ENCODE results near the gene PRAMEF17. TPM values are rescaled to one million over a fixed set of nuclear protein-coding genes. Genes with fewer than 3 reads are reported as not detected.
"Not testable (repeated sequence)": the region's sequence is repeated elsewhere in the genome, so short reads cannot be mapped to it uniquely, and the experiment has no call there.

The PRAMEF17 gene
- total RNA-seq (not detected), polyA plus RNA-seq (not detected), total RNA-seq (0 reads per million in 6 experiments)

GRCh38 chr1:13389332-13389731, at the start of gene PRAMEF17:
TSS of gene PRAMEF17 (plus strand) at chr1:13389632. CDS start at chr1:13389658, 26 bp downstream.
- H3K27ac Mint-ChIP-seq, H3K4me3 Mint-ChIP-seq, POLR2A ChIA-PET: not testable (repeated sequence)

GRCh38 chr1:13342496-13342895, 46.9 kb upstream of the PRAMEF17 start:
- H3K4me1 Mint-ChIP-seq, H3K36me3 Mint-ChIP-seq, H3K27me3 Mint-ChIP-seq, DNase-seq, H3K27ac Mint-ChIP-seq, ATAC-seq, POLR2A ChIA-PET, H3K9me3 Mint-ChIP-seq, H3K4me3 Mint-ChIP-seq: not testable (repeated sequence)

More at GRCh38 chr1:13389332-13389731, at the start of gene PRAMEF17:
- ATAC-seq, H3K9me3 Mint-ChIP-seq, H3K36me3 Mint-ChIP-seq, H3K27me3 Mint-ChIP-seq, DNase-seq, H3K4me1 Mint-ChIP-seq: not testable (repeated sequence)

- H3K9me3 Mint-ChIP-seq, H3K4me3 Mint-ChIP-seq, POLR2A ChIA-PET, H3K36me3 Mint-ChIP-seq, H3K4me1 Mint-ChIP-seq, H3K27me3 Mint-ChIP-seq, H3K27ac Mint-ChIP-seq, ATAC-seq, DNase-seq: not testable (repeated sequence)
Observed at GRCh38 chr1:13347034-13347433, 42.4 kb upstream of the PRAMEF17 start, which contains the start of gene PRAMEF14. TSS of gene PRAMEF14 (minus strand) at chr1:13347134. CDS start at chr1:13345314, 1,820 bp downstream.

- not testable (repeated sequence) for H3K27ac Mint-ChIP-seq, H3K36me3 Mint-ChIP-seq
Observed at GRCh38 chr1:13353476-13353875, 36.0 kb upstream of the PRAMEF17 start.

GRCh38 chr1:13354475-13354874, 35.0 kb upstream of the PRAMEF17 start:
- ATAC-seq, H3K4me1 Mint-ChIP-seq, H3K4me3 Mint-ChIP-seq, POLR2A ChIA-PET, H3K27me3 Mint-ChIP-seq, H3K36me3 Mint-ChIP-seq, DNase-seq, H3K27ac Mint-ChIP-seq: not testable (repeated sequence)
- H3K9me3 Mint-ChIP-seq, result peaks cover 0 to 29% (median 4%) of the 10 kb centered on the region in 9 donors

More at GRCh38 chr1:13353476-13353875, 36.0 kb upstream of the PRAMEF17 start:
- ATAC-seq, H3K27me3 Mint-ChIP-seq, H3K4me3 Mint-ChIP-seq, H3K4me1 Mint-ChIP-seq, DNase-seq, POLR2A ChIA-PET: not testable (repeated sequence)
- peaks cover 0 to 29% (median 4%) of the 10 kb centered on the region in 9 donors for H3K9me3 Mint-ChIP-seq

GRCh38 chr1:13356774-13357173, 32.7 kb upstream of the PRAMEF17 start:
- H3K4me1 Mint-ChIP-seq, ATAC-seq, H3K36me3 Mint-ChIP-seq, POLR2A ChIA-PET, H3K4me3 Mint-ChIP-seq, H3K27me3 Mint-ChIP-seq, H3K27ac Mint-ChIP-seq: not testable (repeated sequence)
- peak in 6 of 10 donors; percentile 12 to 38 (median 26) for DNase-seq
- peaks cover 0 to 24% (median 4%) of the 10 kb centered on the region in 9 donors for H3K9me3 Mint-ChIP-seq

GRCh38 chr1:13362364-13362763, 27.1 kb upstream of the PRAMEF17 start:
- H3K27ac Mint-ChIP-seq, H3K36me3 Mint-ChIP-seq, H3K4me3 Mint-ChIP-seq, H3K27me3 Mint-ChIP-seq, DNase-seq, POLR2A ChIA-PET, H3K9me3 Mint-ChIP-seq, H3K4me1 Mint-ChIP-seq, ATAC-seq: not testable (repeated sequence)

- POLR2A ChIA-PET, ATAC-seq: not testable (repeated sequence)
Observed at GRCh38 chr1:13364928-13365327, 24.5 kb upstream of the PRAMEF17 start.

GRCh38 chr1:13366536-13366935, 22.9 kb upstream of the PRAMEF17 start:
- H3K4me1 Mint-ChIP-seq, DNase-seq, POLR2A ChIA-PET, ATAC-seq, H3K27ac Mint-ChIP-seq, H3K36me3 Mint-ChIP-seq, H3K27me3 Mint-ChIP-seq, H3K4me3 Mint-ChIP-seq, H3K9me3 Mint-ChIP-seq: not testable (repeated sequence)

More at GRCh38 chr1:13364928-13365327, 24.5 kb upstream of the PRAMEF17 start:
- H3K27ac Mint-ChIP-seq, H3K4me1 Mint-ChIP-seq, H3K4me3 Mint-ChIP-seq, H3K27me3 Mint-ChIP-seq, H3K36me3 Mint-ChIP-seq, DNase-seq, H3K9me3 Mint-ChIP-seq: not testable (repeated sequence)

GRCh38 chr1:13368544-13368943, 20.9 kb upstream of the PRAMEF17 start:
- ATAC-seq, H3K27me3 Mint-ChIP-seq, POLR2A ChIA-PET, DNase-seq, H3K9me3 Mint-ChIP-seq, H3K27ac Mint-ChIP-seq, H3K4me3 Mint-ChIP-seq, H3K36me3 Mint-ChIP-seq, H3K4me1 Mint-ChIP-seq: not testable (repeated sequence)

- POLR2A ChIA-PET, H3K4me3 Mint-ChIP-seq, H3K27ac Mint-ChIP-seq, H3K4me1 Mint-ChIP-seq, H3K27me3 Mint-ChIP-seq, H3K36me3 Mint-ChIP-seq, ATAC-seq, DNase-seq, H3K9me3 Mint-ChIP-seq: not testable (repeated sequence)
Observed at GRCh38 chr1:13378983-13379382, 10.4 kb upstream of the PRAMEF17 start.

- ATAC-seq, POLR2A ChIA-PET, H3K9me3 Mint-ChIP-seq, DNase-seq, H3K27me3 Mint-ChIP-seq, H3K27ac Mint-ChIP-seq, H3K36me3 Mint-ChIP-seq, H3K4me1 Mint-ChIP-seq, H3K4me3 Mint-ChIP-seq: not testable (repeated sequence)
Observed at GRCh38 chr1:13380380-13380779, 9.1 kb upstream of the PRAMEF17 start.

- ATAC-seq, H3K9me3 Mint-ChIP-seq, H3K27ac Mint-ChIP-seq, H3K4me3 Mint-ChIP-seq, POLR2A ChIA-PET, H3K36me3 Mint-ChIP-seq, DNase-seq, H3K27me3 Mint-ChIP-seq, H3K4me1 Mint-ChIP-seq: not testable (repeated sequence)
Observed at GRCh38 chr1:13393004-13393403, 3.6 kb downstream of the PRAMEF17 start.

GRCh38 chr1:13394761-13395160, 5.3 kb downstream of the PRAMEF17 start:
- POLR2A ChIA-PET, H3K4me3 Mint-ChIP-seq, DNase-seq, ATAC-seq, H3K4me1 Mint-ChIP-seq, H3K27ac Mint-ChIP-seq, H3K36me3 Mint-ChIP-seq, H3K9me3 Mint-ChIP-seq, H3K27me3 Mint-ChIP-seq: not testable (repeated sequence)

Data from naive thymus-derived CD8-positive, alpha-beta T cell (primary cell).